Measurements from ENCODE around the gene SIRPD.

- TF ChIP-seq EZH2 (IDR thresholded peaks at IDR 0.05) (no peak), CTCF (IDR thresholded peaks at IDR 0.05) (no peak)
Observed at GRCh38 chr20:1517010-1517409, 40.5 kb downstream of the SIRPD start.
